ENCODE measurements around the gene LTC4S. TPM values are rescaled to one million over a fixed set of nuclear protein-coding genes. Genes with fewer than 3 reads are reported as not detected.

The LTC4S gene
- total RNA-seq, 1 donor from 2014 or later = 1.6 TPM

GRCh38 chr5:179836225-179837019 lies 42.6 kb downstream of the LTC4S start:
- Mint-ChIP-seq H3K27ac (peak overlapping the region; percentile 87), H3K9me3 (no peaks in the 10 kb centered on the region), H3K36me3 (ENCODE audit: low read depth) (peaks cover 55% of the 10 kb centered on the region), H3K4me1 (peaks cover 18% of the 10 kb centered on the region), H3K27me3 (no peaks in the 10 kb centered on the region), H3K4me3 (peak overlapping the region; percentile 61)
- peak; percentile 89 for DNase-seq
- intact Hi-C loops (cut with micrococcal nuclease) = loop anchor here (1.0 to 5.0 kb wide), 3 partner anchors 16 to 34 kb away; partner anchors contain the start of genes MRNIP and SQSTM1

- no peaks in the 10 kb centered on the region for H3K27me3 Mint-ChIP-seq
- H3K4me1 Mint-ChIP-seq = peaks cover 18% of the 10 kb centered on the region
- H3K9me3 Mint-ChIP-seq = no peaks in the 10 kb centered on the region
- DNase-seq = no peak
- H3K36me3 Mint-ChIP-seq (ENCODE audit: low read depth) = peaks cover 50% of the 10 kb centered on the region
- peak overlapping the region; percentile 61 for H3K4me3 Mint-ChIP-seq
- intact Hi-C loops (cut with micrococcal nuclease) = loop anchor here (2.0 to 5.0 kb wide), 2 partner anchors 17 to 35 kb away; partner anchors contain the start of gene SQSTM1
- H3K27ac Mint-ChIP-seq = peak overlapping the region; percentile 87
Measured at GRCh38 chr5:179837076-179838011, 43.6 kb downstream of the LTC4S start.

GRCh38 chr5:179839328-179840256 lies 45.8 kb downstream of the LTC4S start:
- no peak overlapping the region for H3K27ac Mint-ChIP-seq
- H3K4me1 Mint-ChIP-seq = peaks cover 16% of the 10 kb centered on the region

GRCh38 chr5:179840321-179840720 lies 46.5 kb downstream of the LTC4S start:
- intact Hi-C loops (cut with micrococcal nuclease) = no loop called here
- no peaks in the 10 kb centered on the region for H3K9me3 Mint-ChIP-seq
- peaks cover 35% of the 10 kb centered on the region for H3K36me3 Mint-ChIP-seq (ENCODE audit: low read depth)
- no peak overlapping the region for H3K27ac Mint-ChIP-seq
- H3K4me1 Mint-ChIP-seq = peaks cover 16% of the 10 kb centered on the region
- H3K27me3 Mint-ChIP-seq = no peaks in the 10 kb centered on the region
- no peak overlapping the region for H3K4me3 Mint-ChIP-seq
- no peak for DNase-seq

More at GRCh38 chr5:179839328-179840256, 45.8 kb downstream of the LTC4S start:
- no peak for DNase-seq
- intact Hi-C loops (cut with micrococcal nuclease) = loop anchor here (5.0 kb wide), 1 partner anchor 37 kb away; no protein-coding TSS in a partner anchor
- peaks cover 36% of the 10 kb centered on the region for H3K36me3 Mint-ChIP-seq (ENCODE audit: low read depth)
- H3K4me3 Mint-ChIP-seq = no peak overlapping the region
- no peaks in the 10 kb centered on the region for H3K9me3 Mint-ChIP-seq
- H3K27me3 Mint-ChIP-seq = no peaks in the 10 kb centered on the region

- H3K4me3 Mint-ChIP-seq = no peak overlapping the region
- no peaks in the 10 kb centered on the region for H3K9me3 Mint-ChIP-seq
- intact Hi-C loops (cut with micrococcal nuclease) = no loop called here
- H3K4me1 Mint-ChIP-seq = peaks cover 16% of the 10 kb centered on the region
- DNase-seq = no peak
- H3K27ac Mint-ChIP-seq = no peak overlapping the region
- H3K27me3 Mint-ChIP-seq = no peaks in the 10 kb centered on the region
- H3K36me3 Mint-ChIP-seq (ENCODE audit: low read depth) = peaks cover 35% of the 10 kb centered on the region
Measured at GRCh38 chr5:179840766-179841165, 47.0 kb downstream of the LTC4S start.

GRCh38 chr5:179841621-179842020 lies 47.8 kb downstream of the LTC4S start:
- intact Hi-C loops (cut with micrococcal nuclease) = no loop called here
- no peak overlapping the region for H3K4me3 Mint-ChIP-seq
- peaks cover 3% of the 10 kb centered on the region for H3K9me3 Mint-ChIP-seq
- no peaks in the 10 kb centered on the region for H3K27me3 Mint-ChIP-seq
- no peak for DNase-seq
- peaks cover 8% of the 10 kb centered on the region for H3K4me1 Mint-ChIP-seq
- peaks cover 31% of the 10 kb centered on the region for H3K36me3 Mint-ChIP-seq (ENCODE audit: low read depth)
- H3K27ac Mint-ChIP-seq = no peak overlapping the region

Other genes starting within 250 kb of the LTC4S start
- gene RUFY1, start 243.4 kb upstream of the LTC4S start, total RNA-seq = 38.8 and 40.6 TPM in 2 replicates
- 952 and 964 TPM in 2 replicates for gene HNRNPH1, start 170.3 kb upstream of the LTC4S start, total RNA-seq
- gene CBY3, start 113.0 kb upstream of the LTC4S start, total RNA-seq = 0.45 and 0.63 TPM in 2 replicates
- 514 and 546 TPM in 2 replicates for gene CANX, start 95.0 kb upstream of the LTC4S start, total RNA-seq
- 34.6 and 37.3 TPM in 2 replicates for gene MAML1, start 61.2 kb upstream of the LTC4S start, total RNA-seq
- gene MGAT4B, start 12.9 kb downstream of the LTC4S start, total RNA-seq = 126 and 134 TPM in 2 replicates
- gene SQSTM1, start 26.9 kb downstream of the LTC4S start, total RNA-seq = 177 and 183 TPM in 2 replicates
- gene MRNIP, start 64.8 kb downstream of the LTC4S start, total RNA-seq = 27.6 and 27.8 TPM in 2 replicates
- 129 and 138 TPM in 2 replicates for gene TBC1D9B, start 113.9 kb downstream of the LTC4S start, total RNA-seq